Bronchus fibroblast of lung (primary cell): ENCODE measurements around the gene HSPA12B. TPM values are rescaled to one million over a fixed set of nuclear protein-coding genes. Genes with fewer than 3 reads are reported as not detected.

Source experiments
- total RNA-seq: library from RNA; depleted of rRNA; stranded (reverse); fragments of >200 nt; gene quantifications from 2 replicates; pipeline ENCODE4 v1.2.3, GENCODE V29; 2015

HSPA12B gene, protein sequence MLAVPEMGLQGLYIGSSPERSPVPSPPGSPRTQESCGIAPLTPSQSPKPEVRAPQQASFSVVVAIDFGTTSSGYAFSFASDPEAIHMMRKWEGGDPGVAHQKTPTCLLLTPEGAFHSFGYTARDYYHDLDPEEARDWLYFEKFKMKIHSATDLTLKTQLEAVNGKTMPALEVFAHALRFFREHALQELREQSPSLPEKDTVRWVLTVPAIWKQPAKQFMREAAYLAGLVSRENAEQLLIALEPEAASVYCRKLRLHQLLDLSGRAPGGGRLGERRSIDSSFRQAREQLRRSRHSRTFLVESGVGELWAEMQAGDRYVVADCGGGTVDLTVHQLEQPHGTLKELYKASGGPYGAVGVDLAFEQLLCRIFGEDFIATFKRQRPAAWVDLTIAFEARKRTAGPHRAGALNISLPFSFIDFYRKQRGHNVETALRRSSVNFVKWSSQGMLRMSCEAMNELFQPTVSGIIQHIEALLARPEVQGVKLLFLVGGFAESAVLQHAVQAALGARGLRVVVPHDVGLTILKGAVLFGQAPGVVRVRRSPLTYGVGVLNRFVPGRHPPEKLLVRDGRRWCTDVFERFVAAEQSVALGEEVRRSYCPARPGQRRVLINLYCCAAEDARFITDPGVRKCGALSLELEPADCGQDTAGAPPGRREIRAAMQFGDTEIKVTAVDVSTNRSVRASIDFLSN
- 0.45 and 0.50 TPM in 2 replicates for total RNA-seq

DNA sequence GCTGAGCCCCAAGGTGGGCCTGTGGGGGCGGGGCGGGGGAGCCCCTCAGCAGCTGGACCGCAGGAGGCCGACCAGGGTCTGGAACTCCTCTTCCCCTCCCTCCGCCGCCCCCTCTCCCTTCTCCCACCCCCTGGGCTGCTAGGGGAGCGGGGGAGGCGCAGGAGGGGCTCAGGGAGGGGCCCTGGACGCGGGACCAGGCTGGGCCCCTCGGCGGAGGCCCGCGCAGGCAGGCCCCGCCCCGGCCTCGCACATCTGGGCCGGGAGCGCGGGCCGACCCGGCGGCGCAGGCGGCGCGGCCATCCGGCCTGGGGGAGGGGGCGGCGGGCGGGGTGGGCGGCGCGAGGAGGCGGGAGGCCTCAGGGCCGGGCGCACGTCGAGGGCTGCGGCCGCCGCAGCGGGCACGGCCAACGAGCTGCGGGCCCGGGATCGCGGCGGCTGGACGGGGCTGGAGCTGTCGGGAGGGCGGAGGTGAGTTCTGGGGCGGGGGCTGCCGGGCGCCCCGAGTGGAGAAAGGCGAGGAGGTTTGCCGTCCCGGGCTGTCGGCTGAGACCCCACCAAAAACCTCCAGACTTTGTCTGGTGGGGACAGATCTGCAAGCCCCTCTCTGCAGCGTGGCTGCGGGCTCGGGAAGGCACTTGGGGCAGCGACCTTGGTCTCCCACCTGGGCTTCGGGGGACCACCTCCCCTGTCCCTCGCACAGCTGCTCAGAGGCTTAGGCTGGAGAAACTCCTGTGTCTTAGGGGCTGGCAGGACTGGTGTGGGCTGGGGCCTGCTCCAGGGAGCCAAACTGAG lies at the start of gene HSPA12B:
TSS of gene HSPA12B (plus strand) at position 359 of the 792 bp plus-strand sequence. CDS start 5,990 bp downstream, outside the sequence.

DNA sequence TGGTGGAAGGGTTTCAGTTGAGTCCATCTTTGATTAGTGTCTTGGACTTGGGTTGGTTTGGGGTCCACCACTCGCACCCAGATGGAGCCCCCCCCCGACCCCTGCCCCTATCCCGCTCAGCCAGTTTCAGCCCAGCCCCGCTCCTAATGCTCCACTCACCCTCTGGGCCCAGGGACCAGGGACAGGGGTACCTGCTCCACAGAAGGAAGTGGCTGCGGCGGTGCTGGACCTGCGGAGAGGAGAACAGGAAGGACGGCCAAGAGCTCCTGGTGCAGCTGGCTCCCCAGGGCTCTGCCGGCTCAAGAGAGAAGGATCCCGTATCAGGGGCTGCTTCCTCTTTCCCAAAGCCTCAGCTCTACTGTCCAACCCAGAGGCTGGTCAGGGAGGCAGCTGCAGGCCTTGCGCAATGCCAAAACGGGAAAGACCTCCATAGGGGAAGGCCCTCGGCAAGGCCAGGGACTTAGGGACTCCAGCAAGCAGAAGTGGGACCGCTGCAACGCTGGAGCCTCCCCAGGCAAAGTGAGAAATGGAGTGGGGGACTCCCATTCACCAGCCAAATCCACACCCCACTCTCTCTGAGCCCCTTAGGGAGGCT lies 20.1 kb upstream of the HSPA12B start, which contains the start of gene SIGLEC1:
TSS of gene SIGLEC1 (minus strand) at position 322 of the 595 bp plus-strand sequence. CDS start 5,472 bp downstream, outside the sequence.

DNA sequence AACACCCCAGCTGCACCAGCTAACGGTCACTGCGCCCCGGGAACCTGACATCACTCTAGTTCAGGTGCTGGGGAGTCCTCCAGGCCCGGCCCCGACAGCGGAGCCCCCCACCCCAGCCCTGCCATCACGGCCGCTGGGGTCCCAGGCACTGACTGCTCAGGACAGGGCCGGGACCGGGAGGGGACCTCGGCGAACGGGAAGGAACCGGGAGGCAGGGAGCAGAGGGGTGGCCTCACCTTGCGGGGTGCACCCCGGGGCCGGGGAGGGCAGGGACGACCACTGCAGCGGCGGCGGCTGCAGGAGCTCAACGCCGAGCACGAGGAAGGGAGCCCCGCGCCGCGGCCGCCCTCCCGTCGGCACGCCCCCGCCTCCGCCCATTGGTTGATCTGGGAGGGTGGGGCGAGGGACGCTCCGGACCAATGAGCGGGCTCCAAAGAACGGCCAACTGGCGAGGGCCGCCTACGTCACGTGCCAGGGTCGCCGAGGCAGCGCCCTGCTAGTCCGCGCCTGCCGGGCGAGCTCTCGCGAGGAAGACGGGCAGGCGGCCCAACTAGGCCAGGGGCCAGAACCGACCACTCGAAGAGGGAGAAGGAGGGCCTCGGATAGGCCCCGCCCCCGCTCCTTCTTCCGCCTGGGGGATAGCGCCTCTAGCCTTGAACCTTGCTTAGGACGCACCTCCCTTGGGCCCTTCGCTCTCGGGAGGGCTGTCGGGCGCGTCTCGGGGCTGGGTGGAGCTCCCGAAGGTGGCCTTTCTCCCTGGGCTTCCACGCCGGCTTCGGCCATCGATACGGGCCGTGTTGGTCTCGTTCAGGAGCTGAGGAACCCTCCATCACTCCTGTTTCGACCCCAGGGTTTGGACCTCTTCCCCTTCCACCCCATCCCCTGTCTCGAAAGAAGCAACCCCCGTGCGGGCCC lies 35.2 kb downstream of the HSPA12B start, which contains the start of gene ADISSP:
TSS of gene ADISSP (minus strand) at position 327 of the 915 bp plus-strand sequence. CDS start 7,653 bp downstream, outside the sequence.

DNA sequence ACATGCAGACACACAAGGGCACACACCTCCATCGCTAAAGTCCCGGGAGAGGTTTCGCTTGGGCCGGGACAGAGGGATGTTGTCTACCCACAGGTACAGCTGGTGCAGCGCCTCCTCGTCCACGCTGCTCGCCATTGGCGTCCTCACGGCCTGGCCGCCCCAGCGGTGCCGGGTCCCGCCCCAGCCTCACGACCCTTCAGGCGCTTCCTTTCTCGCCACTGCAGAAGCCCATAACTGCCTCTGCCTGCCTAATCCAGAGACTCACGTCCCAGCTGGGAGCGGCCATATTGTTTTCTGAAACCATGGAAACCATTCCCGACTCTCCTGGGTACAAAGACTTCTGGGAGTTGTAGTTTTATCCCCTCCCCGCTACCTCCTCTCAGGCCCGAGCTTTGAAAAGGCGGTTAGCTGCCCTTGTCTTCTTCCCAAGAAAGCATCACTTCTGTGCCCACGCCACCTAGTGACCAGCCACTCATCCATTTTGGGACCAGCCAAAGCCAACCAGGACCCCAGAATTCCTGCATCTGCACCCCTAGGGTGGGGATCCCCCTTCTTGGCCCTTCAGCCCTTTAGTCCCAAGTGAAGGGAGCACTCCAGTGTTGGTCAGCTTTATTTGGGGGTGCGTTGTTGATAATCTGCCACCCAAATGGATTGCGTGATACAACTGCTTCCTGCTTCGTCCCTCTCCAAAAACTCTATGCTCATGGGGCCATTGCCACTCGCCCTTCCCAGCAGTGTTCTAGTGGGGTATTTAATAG lies 48.8 kb downstream of the HSPA12B start, which contains the start of gene SPEF1:
TSS of gene SPEF1 (minus strand) at position 296 of the 758 bp plus-strand sequence. CDS start at position 135, 161 bp downstream.

DNA sequence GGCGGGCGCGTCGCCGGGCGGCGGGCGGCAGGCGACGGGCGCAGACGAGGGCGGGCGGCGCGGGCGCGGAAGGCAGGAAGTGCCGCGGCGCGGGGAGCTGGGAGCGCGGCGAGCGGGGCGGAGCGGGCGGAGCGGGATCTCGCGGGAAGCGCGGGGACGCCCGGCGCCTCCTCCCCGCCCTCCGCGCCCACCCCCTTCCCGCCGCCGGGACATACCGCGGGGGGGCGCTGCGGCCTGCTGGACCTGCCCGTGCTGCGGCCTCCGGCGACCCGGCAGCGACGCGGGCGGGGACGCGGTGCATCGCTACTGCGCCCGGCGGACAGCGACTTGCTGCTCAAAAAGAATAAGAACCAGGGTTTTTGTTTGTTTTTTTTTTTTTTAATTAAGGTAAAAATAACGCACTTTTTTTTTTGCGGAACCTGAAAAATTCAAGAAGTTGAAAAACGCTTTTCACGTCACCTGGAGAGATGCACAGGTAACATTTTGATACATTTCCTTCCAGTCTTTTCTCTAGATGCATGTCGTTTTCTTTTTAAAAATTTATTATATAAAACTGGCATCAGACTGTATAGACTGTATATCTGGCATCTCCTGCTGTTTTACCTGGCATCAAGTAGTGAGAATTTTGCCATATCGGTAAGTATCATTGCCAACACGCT lies 54.3 kb downstream of the HSPA12B start, which contains the start of gene CENPB:
TSS of gene CENPB (minus strand) at position 76 of the 659 bp plus-strand sequence. CDS start 257 bp downstream, outside the sequence.

DNA sequence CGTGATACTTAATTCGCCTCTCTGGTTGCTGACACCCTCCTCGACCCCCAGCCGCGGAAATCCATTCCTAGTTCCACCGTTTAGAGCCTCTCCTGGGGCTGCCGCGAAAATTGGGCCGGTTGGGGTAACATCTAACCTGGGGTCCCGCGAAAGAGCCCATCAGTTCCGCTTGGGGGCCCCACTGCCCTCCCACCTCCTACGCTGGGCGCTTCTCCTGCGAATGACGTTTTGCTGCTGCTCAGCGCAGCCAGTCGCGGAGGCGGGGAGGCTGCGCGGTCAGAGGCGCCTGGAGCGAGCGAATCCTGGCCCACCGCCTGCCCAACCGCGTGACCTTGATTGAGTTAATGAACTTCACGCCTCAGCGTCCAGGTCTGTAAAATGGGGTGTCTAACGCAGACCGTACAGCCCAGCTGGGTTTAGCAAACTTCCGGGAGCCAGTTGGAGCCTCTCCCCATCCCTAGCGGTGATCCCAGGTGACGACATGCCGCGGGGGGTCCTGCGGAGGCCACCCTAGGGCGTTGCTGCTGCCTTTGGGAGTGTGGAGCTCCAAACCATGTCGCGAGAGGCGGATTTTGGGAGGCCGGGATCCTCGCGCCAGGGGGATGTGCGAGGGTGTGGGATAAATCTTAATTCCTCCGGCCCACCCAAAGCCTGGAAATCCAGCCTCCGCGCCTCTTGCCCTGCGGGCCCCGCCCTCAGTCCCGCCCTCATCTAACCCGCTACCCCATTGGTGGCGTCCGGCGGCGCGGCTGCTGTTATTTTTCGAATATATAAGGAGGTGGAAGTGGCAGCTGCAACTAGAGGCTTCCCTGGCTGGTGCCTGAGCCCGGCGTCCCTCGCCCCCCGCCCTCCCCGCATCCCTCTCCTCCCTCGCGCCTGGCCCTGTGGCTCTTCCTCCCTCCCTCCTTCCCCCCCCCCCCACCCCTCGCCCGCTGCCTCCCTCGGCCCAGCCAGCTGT lies 63.3 kb downstream of the HSPA12B start, which contains the start of gene CDC25B:
TSS of gene CDC25B (plus strand) at position 800 of the 958 bp plus-strand sequence. CDS start 222 bp downstream, outside the sequence.

Other genes starting within 250 kb of the HSPA12B start
- gene GFRA4, start 69.3 kb upstream of the HSPA12B start, total RNA-seq, result not detected in 2 replicates
- gene ADAM33, start 50.7 kb upstream of the HSPA12B start, total RNA-seq, result 14.7 and 15.3 TPM in 2 replicates
- gene SIGLEC1, start 20.1 kb upstream of the HSPA12B start, total RNA-seq, result not detected in 2 replicates
- gene ADISSP, start 35.1 kb downstream of the HSPA12B start, total RNA-seq, result 70.6 and 77.5 TPM in 2 replicates
- gene SPEF1, start 48.8 kb downstream of the HSPA12B start, total RNA-seq, result 0.15 and 0.17 TPM in 2 replicates
- gene CENPB, start 54.1 kb downstream of the HSPA12B start, total RNA-seq, result 87.7 and 89.1 TPM in 2 replicates
- gene CDC25B, start 63.6 kb downstream of the HSPA12B start, total RNA-seq, result 98.1 and 117 TPM in 2 replicates
- 18.9 and 19.7 TPM in 2 replicates for gene AP5S1, start 87.9 kb downstream of the HSPA12B start, total RNA-seq
- gene MAVS, start 114.1 kb downstream of the HSPA12B start, total RNA-seq, result 19.6 and 19.7 TPM in 2 replicates
- gene PANK2, start 156.7 kb downstream of the HSPA12B start, total RNA-seq, result 29.9 and 33.3 TPM in 2 replicates